ENCODE results near the gene PRKAG2. TPM values are rescaled to one million over a fixed set of nuclear protein-coding genes. Genes with fewer than 3 reads are reported as not detected.
"Not testable (repeated sequence)": the region's sequence is repeated elsewhere in the genome, so short reads cannot be mapped to it uniquely, and the experiment has no call there.

Gene PRKAG2
- total RNA-seq, 2 donors from 2014 or later: 38.3 to 78.5 TPM

- no peak for ATAC-seq (ENCODE audit: insufficient number of reproducible peaks, low FRiP score, low read depth)
- H3K4me3 ChIP-seq: no peak overlapping the region
- H3K4me1 ChIP-seq (ENCODE audit: control insufficient read depth in 1 of 2, low read depth in 2 of 2): peaks cover 0 to 4% of the 10 kb centered on the region in 2 donors
- H3K36me3 ChIP-seq: peaks cover 11% of the 10 kb centered on the region
- H3K27me3 ChIP-seq (replicated peaks; ENCODE audit: insufficient read depth): no peaks in the 10 kb centered on the region
- H3K27ac ChIP-seq: no peak overlapping the region
- no peak for TF ChIP-seq CTCF (IDR thresholded peaks at IDR 0.05)
- DNase-seq (ENCODE audit: low spot score): no peak
- no peaks in the 10 kb centered on the region for H3K9me3 ChIP-seq
Measured at GRCh38 chr7:151575410-151575809, 301.5 kb downstream of the PRKAG2 start.

- not testable (repeated sequence) for DNase-seq (ENCODE audit: low spot score); H3K4me1 ChIP-seq (ENCODE audit: control insufficient read depth in 1 of 2, low read depth in 2 of 2); H3K9me3 ChIP-seq; H3K4me3 ChIP-seq; H3K27ac ChIP-seq; ATAC-seq (ENCODE audit: insufficient number of reproducible peaks, low FRiP score, low read depth); H3K27me3 ChIP-seq (replicated peaks; ENCODE audit: insufficient read depth)
- peaks cover 11% of the 10 kb centered on the region for H3K36me3 ChIP-seq
Measured at GRCh38 chr7:151573046-151573445, 303.9 kb downstream of the PRKAG2 start.

- no peak for ATAC-seq (ENCODE audit: insufficient number of reproducible peaks, low FRiP score, low read depth)
- DNase-seq (ENCODE audit: low spot score): no peak
- H3K4me1 ChIP-seq (ENCODE audit: control insufficient read depth in 1 of 2, low read depth in 2 of 2): peaks cover 0 to 4% of the 10 kb centered on the region in 2 donors
- H3K27me3 ChIP-seq (replicated peaks; ENCODE audit: insufficient read depth): no peaks in the 10 kb centered on the region
- H3K9me3 ChIP-seq: no peaks in the 10 kb centered on the region
- H3K4me3 ChIP-seq: no peak overlapping the region
- H3K36me3 ChIP-seq: peaks cover 11% of the 10 kb centered on the region
- no peak for TF ChIP-seq CTCF (IDR thresholded peaks at IDR 0.05)
- H3K27ac ChIP-seq: no peak overlapping the region
Measured at GRCh38 chr7:151572136-151572535, 304.8 kb downstream of the PRKAG2 start.

DNA sequence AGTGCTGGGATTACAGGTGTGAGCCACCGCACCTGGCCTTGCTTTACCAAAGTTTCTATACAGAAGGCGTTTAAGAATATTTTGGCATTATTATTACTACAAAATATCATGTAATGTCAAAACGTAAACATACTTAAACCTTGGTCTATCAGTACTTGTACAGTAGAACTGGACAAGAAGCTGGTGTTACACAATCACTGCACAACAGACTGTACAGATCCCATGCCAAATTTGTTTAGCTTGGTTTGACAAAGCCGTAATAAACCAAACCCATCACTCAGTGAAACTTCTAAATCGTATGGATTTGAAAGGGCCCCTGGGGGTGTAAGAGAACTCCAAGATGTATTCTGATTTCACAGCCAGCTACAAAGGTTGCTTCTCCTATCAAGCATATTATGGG, 305.4 kb downstream of the PRKAG2 start:
- H3K4me1 ChIP-seq (ENCODE audit: control insufficient read depth in 1 of 2, low read depth in 2 of 2): peaks cover 0 to 10% of the 10 kb centered on the region in 2 donors
- no peak overlapping the region for H3K27ac ChIP-seq
- H3K9me3 ChIP-seq: no peaks in the 10 kb centered on the region
- no peak overlapping the region for H3K4me3 ChIP-seq
- peaks cover 11% of the 10 kb centered on the region for H3K36me3 ChIP-seq
- no peaks in the 10 kb centered on the region for H3K27me3 ChIP-seq (replicated peaks; ENCODE audit: insufficient read depth)
- ATAC-seq (ENCODE audit: insufficient number of reproducible peaks, low FRiP score, low read depth): no peak
- TF ChIP-seq CTCF (IDR thresholded peaks at IDR 0.05): no peak
- DNase-seq (ENCODE audit: low spot score): no peak

- H3K27me3 ChIP-seq (replicated peaks; ENCODE audit: insufficient read depth): no peaks in the 10 kb centered on the region
- peaks cover 11% of the 10 kb centered on the region for H3K36me3 ChIP-seq
- no peak overlapping the region for H3K27ac ChIP-seq
- no peaks in the 10 kb centered on the region for H3K9me3 ChIP-seq
- no peak overlapping the region for H3K4me3 ChIP-seq
- peaks cover 0 to 13% of the 10 kb centered on the region in 2 donors for H3K4me1 ChIP-seq (ENCODE audit: control insufficient read depth in 1 of 2, low read depth in 2 of 2)
- ATAC-seq (ENCODE audit: insufficient number of reproducible peaks, low FRiP score, low read depth): no peak
- TF ChIP-seq CTCF (IDR thresholded peaks at IDR 0.05): peak; percentile 44
- no peak for DNase-seq (ENCODE audit: low spot score)
Measured at GRCh38 chr7:151570366-151570915, 306.5 kb downstream of the PRKAG2 start.
